Thyroid gland (tissue), 4 donors: ENCODE results near the gene PHLPP1. TPM values are rescaled to one million over a fixed set of nuclear protein-coding genes. Genes with fewer than 3 reads are reported as not detected.

Source experiments
- DNase-seq, 2 donors: peaks; one replicate each; pipeline ENCODE4 v3.0.0-alpha.2; 2019
- H3K27ac ChIP-seq, 3 donors: fragments of 200-600 bp; sonication (generic); 1 replicate in 2 of 3; 2 replicates in 1 of 3; pipeline ENCODE4 v1.5.1; 2016 to 2019; ENCODE audit warnings: mild to moderate bottlenecking in 1 of 3, moderate library complexity in 1 of 3
- H3K27me3 ChIP-seq: fragments of 200-600 bp; sonication (generic); one replicate; pipeline ENCODE4 v1.5.1; 2019
- H3K36me3 ChIP-seq, 2 donors: fragments of 200-600 bp; sonication (generic); one replicate each; pipeline ENCODE4 v1.5.1; 2016 to 2019
- H3K4me1 ChIP-seq, 2 donors: fragments of 200-600 bp; sonication (generic); one replicate each; pipeline ENCODE4 v1.5.1; 2017 to 2019
- H3K4me3 ChIP-seq, 3 donors: fragments of 200-600 bp; sonication (generic); replicated peaks in 1 of 3; 1 replicate in 2 of 3; 2 replicates in 1 of 3; pipeline ENCODE4 v1.5.1; 2016; ENCODE audit warnings: mild to moderate bottlenecking in 1 of 3
- H3K9me3 ChIP-seq: fragments of 200-600 bp; sonication (generic); one replicate; pipeline ENCODE4 v1.5.1; 2017
- POLR2A ChIP-seq, 2 donors: fragments of 450-650 bp; IDR thresholded peaks; one replicate each; pipeline ENCODE4 v1.6.1; 2017; ENCODE audit warnings: antibody characterized with exemption in 2 of 2, mild to moderate bottlenecking in 2 of 2, moderate library complexity in 1 of 2
- WGBS, 2 donors: methylation state at CpG; one replicate each; pipeline ENCODE4 v1.1.5; 2017; 5-methylcytosine and 5-hydroxymethylcytosine counted together
- intact Hi-C: fragments of 100-400 bp; cut with DNase I; formaldehyde crosslinking; loops from one replicate; pipeline ENCODE4 v1.15.1; 2023
- total RNA-seq, 4 donors: library from RNA; depleted of rRNA; stranded (reverse); fragments of >200 nt; gene quantifications; one replicate each; pipeline ENCODE4 v1.2.3, GENCODE V29; 2016
- TF ChIP-seq, protein P1 (sequence below), 6 experiments: fragments of 200-600 bp in 3 of 6; fragments of 450-650 bp in 3 of 6; sonication (generic) in 3 of 6; IDR thresholded peaks; one replicate each; pipeline ENCODE4 v1.5.1; 2016 to 2019; ENCODE audit warnings: antibody characterized with exemption in 6 of 6, mild to moderate bottlenecking in 2 of 6, inconsistent platforms in 1 of 6, moderate library complexity in 1 of 6

Gene PHLPP1
- total RNA-seq, 4 donors from 2014 or later: 14.6 to 22.7 (median 20.4) TPM

DNA sequence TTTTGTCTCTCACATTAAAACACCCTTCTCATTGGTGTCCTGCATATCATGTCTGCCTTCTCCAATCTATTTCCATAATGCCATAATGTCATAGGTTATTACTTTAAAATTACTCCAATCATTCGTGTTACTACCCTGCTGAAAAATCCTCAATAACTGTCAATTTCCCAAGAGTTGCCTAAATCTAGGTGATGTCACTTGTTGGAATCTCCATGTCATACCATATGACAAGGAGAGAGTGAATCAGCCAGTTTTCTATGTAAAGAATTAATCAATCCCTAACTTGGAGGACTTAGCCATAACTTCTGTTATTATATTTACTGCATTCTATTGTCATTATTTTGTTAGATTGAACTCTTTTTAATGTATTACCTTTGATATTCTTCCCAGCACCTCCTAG is 62.5 kb downstream of the PHLPP1 start:
- Histone ChIP-seq H3K4me3 (no peak overlapping the region), H3K4me1 (peaks cover 22 to 23% of the 10 kb centered on the region in 2 donors), H3K9me3 (no peaks in the 10 kb centered on the region), H3K36me3 (no peaks in the 10 kb centered on the region), H3K27ac (no peak overlapping the region), H3K27me3 (no peaks in the 10 kb centered on the region)
- DNase-seq: no peak
- WGBS, 2 donors: 97 to 98% methylated on average over 1 of the region's 1 CpG
- TF ChIP-seq POLR2A (IDR thresholded peaks at IDR 0.05): no peak
- TF ChIP-seq, protein P1, sequence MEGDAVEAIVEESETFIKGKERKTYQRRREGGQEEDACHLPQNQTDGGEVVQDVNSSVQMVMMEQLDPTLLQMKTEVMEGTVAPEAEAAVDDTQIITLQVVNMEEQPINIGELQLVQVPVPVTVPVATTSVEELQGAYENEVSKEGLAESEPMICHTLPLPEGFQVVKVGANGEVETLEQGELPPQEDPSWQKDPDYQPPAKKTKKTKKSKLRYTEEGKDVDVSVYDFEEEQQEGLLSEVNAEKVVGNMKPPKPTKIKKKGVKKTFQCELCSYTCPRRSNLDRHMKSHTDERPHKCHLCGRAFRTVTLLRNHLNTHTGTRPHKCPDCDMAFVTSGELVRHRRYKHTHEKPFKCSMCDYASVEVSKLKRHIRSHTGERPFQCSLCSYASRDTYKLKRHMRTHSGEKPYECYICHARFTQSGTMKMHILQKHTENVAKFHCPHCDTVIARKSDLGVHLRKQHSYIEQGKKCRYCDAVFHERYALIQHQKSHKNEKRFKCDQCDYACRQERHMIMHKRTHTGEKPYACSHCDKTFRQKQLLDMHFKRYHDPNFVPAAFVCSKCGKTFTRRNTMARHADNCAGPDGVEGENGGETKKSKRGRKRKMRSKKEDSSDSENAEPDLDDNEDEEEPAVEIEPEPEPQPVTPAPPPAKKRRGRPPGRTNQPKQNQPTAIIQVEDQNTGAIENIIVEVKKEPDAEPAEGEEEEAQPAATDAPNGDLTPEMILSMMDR (IDR thresholded peaks at IDR 0.05): no peak
- intact Hi-C loops: no loop called here

DNA sequence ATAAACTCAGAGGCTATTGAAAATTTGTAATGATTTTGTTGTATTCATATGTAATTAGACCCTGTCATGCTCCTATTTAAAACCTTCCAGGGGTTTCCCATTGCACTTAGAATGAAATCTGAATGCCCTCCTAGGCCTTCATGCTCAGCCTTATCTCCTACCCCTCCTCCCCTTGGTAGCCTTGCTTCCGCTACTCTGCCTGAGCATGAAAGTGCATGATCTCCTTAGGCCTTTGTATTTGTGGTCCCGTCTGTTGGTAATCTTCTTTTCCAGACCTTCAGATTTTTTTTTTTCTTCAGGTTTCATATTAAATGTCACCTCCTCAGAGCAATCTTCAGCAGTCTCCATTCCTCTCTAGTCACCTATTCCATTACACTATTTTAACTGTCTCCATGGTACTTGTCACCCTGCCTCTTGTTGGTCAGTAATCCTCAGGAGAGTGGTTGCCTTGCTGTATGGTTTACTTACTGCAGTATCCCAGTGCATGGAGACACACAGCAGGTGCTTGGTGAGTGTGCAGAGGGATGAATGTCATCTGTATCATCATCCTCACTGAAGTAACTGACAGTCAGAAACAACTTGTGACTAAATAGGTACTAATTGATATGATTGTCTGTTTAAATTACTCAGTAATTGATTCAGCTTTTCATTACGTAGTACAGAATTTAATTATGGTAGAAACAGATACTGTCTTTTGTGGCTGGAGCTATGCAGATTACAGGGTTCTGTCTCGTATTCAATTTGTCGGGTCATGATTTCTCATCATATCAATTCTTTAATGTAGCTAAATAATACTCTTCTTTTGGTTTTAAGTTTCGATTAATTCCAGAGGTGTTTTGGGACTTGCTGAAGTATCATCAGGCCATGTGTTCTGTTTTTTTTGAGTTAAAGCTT is 63.9 kb downstream of the PHLPP1 start:
- no peak for TF ChIP-seq POLR2A (IDR thresholded peaks at IDR 0.05)
- TF ChIP-seq, protein P1 (IDR thresholded peaks at IDR 0.05): no peak
- no peaks in the 10 kb centered on the region for H3K27me3 ChIP-seq
- DNase-seq: no peak
- no peaks in the 10 kb centered on the region for H3K36me3 ChIP-seq
- intact Hi-C loops: no loop called here
- no peak overlapping the region for H3K4me3 ChIP-seq
- peaks cover 19 to 23% of the 10 kb centered on the region in 2 donors for H3K4me1 ChIP-seq
- no peak overlapping the region for H3K27ac ChIP-seq
- WGBS, 2 donors: 87 to 88% methylated on average over 6 of the region's 6 CpGs
- H3K9me3 ChIP-seq: no peaks in the 10 kb centered on the region

DNA sequence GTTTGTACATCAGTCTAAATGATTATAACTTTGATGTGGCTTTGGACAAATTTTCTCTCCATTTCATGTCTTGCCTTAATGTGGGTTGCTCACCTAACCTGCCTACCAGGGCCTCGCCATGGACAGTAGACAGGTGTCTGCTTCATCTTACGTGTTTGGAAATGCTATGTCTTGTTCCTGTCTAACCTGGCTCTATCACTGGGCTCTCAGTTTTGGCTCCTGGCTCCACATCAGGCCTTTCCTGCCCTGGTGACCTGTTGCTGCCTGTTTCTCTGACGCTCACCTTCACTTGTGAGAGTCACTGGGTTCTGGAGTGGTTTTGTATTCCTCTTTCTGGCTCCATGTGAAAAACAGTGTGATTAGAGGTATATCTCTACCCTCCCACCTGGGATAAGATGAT is 65.9 kb downstream of the PHLPP1 start:
- Histone ChIP-seq H3K4me1 (peaks cover 23 to 27% of the 10 kb centered on the region in 2 donors), H3K9me3 (no peaks in the 10 kb centered on the region), H3K4me3 (no peak overlapping the region), H3K36me3 (no peaks in the 10 kb centered on the region), H3K27ac (peak overlapping the region; percentile 4 to 59 (median 11)), H3K27me3 (no peaks in the 10 kb centered on the region)
- 52 to 58% methylated on average over 3 of the region's 3 CpGs for WGBS, 2 donors
- DNase-seq: peak; percentile 67 to 74
- TF ChIP-seq, protein P1 (IDR thresholded peaks at IDR 0.05): no peak
- no peak for TF ChIP-seq POLR2A (IDR thresholded peaks at IDR 0.05)
- intact Hi-C loops: no loop called here

DNA sequence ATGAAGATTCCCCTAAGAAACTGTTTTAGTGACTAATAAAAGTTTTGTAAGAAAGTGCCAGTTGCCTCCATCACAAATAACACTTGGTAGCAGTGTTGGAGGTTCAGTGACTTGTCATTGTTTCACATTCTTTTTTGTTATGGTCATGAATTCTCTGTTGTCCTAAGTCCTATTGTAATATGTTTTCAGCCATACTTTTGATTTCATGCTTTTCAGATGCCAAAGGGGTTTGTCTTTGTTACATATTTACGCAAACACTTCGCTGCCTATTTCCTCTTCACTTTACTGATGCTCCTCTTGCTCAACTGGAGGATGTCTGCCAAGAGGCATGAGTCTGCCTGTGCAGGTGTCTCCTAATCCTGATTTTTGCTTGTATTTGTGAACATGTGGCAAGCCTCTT is 66.6 kb downstream of the PHLPP1 start:
- no peaks in the 10 kb centered on the region for H3K27me3 ChIP-seq
- no peaks in the 10 kb centered on the region for H3K36me3 ChIP-seq
- TF ChIP-seq, protein P1 (IDR thresholded peaks at IDR 0.05): no peak
- TF ChIP-seq POLR2A (IDR thresholded peaks at IDR 0.05): no peak
- H3K4me1 ChIP-seq: peaks cover 23 to 27% of the 10 kb centered on the region in 2 donors
- no peaks in the 10 kb centered on the region for H3K9me3 ChIP-seq
- intact Hi-C loops: no loop called here
- no peak overlapping the region for H3K4me3 ChIP-seq
- 78 to 89% methylated on average over 2 of the region's 2 CpGs for WGBS, 2 donors
- peak overlapping the region in 2 of 3 donors; percentile 11 to 59 for H3K27ac ChIP-seq
- no peak for DNase-seq

DNA sequence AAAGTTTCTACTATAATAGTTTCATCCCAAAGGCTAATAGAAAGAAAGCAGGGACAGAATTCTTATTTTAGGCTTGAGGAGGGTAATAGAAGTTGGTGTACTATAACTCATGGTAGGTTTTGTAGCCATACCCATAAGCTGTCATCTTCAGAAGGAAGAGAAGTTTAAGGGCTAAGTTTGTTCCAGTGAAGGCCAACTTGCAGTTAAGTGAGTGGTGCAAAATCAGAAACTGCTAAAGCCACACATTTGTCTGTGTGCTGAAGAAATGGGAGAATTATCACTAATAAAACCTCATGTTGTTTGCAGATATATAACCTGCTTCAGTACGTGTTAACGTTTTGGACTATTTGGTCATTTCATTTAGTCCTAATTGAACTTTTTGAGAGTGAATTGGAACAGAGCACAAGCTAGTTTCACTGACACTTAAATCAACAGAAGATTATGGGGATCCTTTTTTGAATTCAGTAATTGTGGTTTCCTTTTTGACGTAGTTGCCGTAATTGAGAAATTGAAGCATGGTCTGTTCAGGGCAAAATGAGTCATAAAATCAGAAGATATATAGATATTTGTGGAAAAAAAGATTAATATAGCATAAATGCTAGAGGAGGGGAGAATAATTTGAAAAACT is 69.1 kb downstream of the PHLPP1 start:
- H3K36me3 ChIP-seq: no peaks in the 10 kb centered on the region
- no peak overlapping the region for H3K27ac ChIP-seq
- H3K9me3 ChIP-seq: no peaks in the 10 kb centered on the region
- H3K27me3 ChIP-seq: no peaks in the 10 kb centered on the region
- no peak for DNase-seq
- TF ChIP-seq, protein P1 (IDR thresholded peaks at IDR 0.05): no peak
- no peak for TF ChIP-seq POLR2A (IDR thresholded peaks at IDR 0.05)
- intact Hi-C loops: no loop called here
- peaks cover 21 to 38% of the 10 kb centered on the region in 2 donors for H3K4me1 ChIP-seq
- 63 to 84% methylated on average over 4 of the region's 4 CpGs for WGBS, 2 donors
- H3K4me3 ChIP-seq: no peak overlapping the region
